Uterus (tissue), 2 donors: Measurements from ENCODE around the gene SIRT2.

Source experiments
- POLR2A ChIP-seq, 2 donors: fragments of 450-650 bp; IDR thresholded peaks; one replicate each; pipeline ENCODE4 v1.6.1; 2016; ENCODE audit warnings: antibody characterized with exemption in 2 of 2, mild to moderate bottlenecking in 1 of 2, moderate library complexity in 1 of 2
- TF ChIP-seq, protein P1 (sequence below), 4 experiments: fragments of 200-600 bp in 2 of 4; fragments of 450-650 bp in 2 of 4; sonication (generic) in 2 of 4; IDR thresholded peaks; one replicate each; pipeline ENCODE4 v1.5.1; 2016 to 2019; ENCODE audit warnings: antibody characterized with exemption in 4 of 4, mild to moderate bottlenecking in 2 of 4, moderate library complexity in 1 of 4

DNA sequence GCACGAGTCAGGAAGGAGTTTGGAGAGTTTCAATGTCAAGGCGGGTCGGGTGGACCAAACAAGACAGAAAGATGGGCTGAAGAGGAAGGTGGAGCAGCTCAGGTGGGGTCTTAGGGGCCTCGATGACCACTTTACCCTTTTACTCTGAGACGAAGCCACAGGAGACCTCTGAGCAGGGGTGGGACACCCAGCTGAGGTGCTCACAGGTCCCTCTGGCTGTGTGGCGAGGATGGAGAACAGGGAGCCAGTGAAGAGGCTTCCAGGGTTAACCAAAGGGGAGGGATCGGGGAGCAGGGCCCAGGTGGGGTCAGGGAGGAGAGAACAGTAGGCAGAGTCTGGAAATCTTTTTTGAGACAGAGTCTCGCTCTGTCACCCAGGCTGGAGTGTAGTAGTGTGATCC is 14.5 kb upstream of the SIRT2 start:
- TF ChIP-seq, protein P1, sequence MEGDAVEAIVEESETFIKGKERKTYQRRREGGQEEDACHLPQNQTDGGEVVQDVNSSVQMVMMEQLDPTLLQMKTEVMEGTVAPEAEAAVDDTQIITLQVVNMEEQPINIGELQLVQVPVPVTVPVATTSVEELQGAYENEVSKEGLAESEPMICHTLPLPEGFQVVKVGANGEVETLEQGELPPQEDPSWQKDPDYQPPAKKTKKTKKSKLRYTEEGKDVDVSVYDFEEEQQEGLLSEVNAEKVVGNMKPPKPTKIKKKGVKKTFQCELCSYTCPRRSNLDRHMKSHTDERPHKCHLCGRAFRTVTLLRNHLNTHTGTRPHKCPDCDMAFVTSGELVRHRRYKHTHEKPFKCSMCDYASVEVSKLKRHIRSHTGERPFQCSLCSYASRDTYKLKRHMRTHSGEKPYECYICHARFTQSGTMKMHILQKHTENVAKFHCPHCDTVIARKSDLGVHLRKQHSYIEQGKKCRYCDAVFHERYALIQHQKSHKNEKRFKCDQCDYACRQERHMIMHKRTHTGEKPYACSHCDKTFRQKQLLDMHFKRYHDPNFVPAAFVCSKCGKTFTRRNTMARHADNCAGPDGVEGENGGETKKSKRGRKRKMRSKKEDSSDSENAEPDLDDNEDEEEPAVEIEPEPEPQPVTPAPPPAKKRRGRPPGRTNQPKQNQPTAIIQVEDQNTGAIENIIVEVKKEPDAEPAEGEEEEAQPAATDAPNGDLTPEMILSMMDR (IDR thresholded peaks at IDR 0.05) = no peak
- no peak for TF ChIP-seq POLR2A (IDR thresholded peaks at IDR 0.05)
